HUES48 (cell line): ENCODE results near the gene PRICKLE2.

Experiments used
- H3K27ac ChIP-seq: one replicate; pipeline ENCODE4 v1.7.0; 2013; ENCODE audit warnings: low read depth, low read length, inconsistent platforms
- H3K27me3 ChIP-seq: 2 replicates; pipeline ENCODE4 v1.6.1; 2013; ENCODE audit warnings: mild to moderate bottlenecking, low read length; ENCODE audit not compliant: control insufficient read depth, insufficient read depth
- H3K36me3 ChIP-seq: 2 replicates; pipeline ENCODE4 v1.6.1; 2013; ENCODE audit warnings: low read length; ENCODE audit not compliant: control insufficient read depth, insufficient read depth
- H3K4me1 ChIP-seq: 2 replicates; pipeline ENCODE4 v1.6.1; 2013; ENCODE audit warnings: mild to moderate bottlenecking, low read length; ENCODE audit not compliant: control insufficient read depth, insufficient read depth
- H3K4me3 ChIP-seq: 2 replicates; pipeline ENCODE4 v1.5.1; 2013; ENCODE audit warnings: mild to moderate bottlenecking, low read depth, low read length
- H3K9ac ChIP-seq: 2 replicates; pipeline ENCODE4 v1.6.1; 2013; ENCODE audit warnings: mild to moderate bottlenecking, low read depth, low read length, moderate library complexity
- H3K9me3 ChIP-seq: 2 replicates; pipeline ENCODE4 v1.6.1; 2013; ENCODE audit warnings: low read length; ENCODE audit not compliant: control insufficient read depth, insufficient read depth

PRICKLE2 gene

DNA sequence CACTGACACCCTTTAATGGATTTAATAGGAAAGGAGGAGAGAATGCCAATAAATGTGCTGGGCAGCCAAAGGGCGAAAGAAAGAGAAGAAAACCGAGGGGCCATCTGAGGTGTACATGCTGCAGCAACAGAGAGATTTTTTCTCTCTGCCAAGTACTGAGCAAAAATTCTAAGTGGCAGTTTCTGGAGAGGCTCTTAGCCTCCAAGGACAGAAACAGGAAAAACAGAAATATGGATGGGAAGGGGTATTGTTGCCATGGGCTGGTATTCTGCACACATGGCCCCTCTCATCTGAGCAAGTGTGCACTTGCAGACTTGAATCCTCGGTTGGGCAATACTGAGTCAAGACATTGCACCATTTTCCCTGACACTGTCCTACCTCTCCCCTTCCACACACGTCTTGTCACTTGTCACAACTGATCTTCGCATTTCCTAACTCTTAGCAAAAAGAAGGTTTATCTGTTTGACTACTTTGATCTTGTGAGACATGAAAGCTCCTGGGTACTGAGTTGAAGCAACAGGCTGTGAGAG, 73.9 kb downstream of the PRICKLE2 start:
- Histone ChIP-seq H3K36me3 (0 out of 2 replicates have a peak, but pooled peaks cover 3% of the 10 kb centered on the region), H3K27ac (no peak overlapping the region), H3K27me3 (no peaks in the 10 kb centered on the region), H3K4me3 (no peak overlapping the region), H3K9me3 (no peaks in the 10 kb centered on the region), H3K4me1 (0 out of 2 replicates have a peak, but pooled peaks cover 4% of the 10 kb centered on the region), H3K9ac (no peak overlapping the region)

GRCh38 chr3:64150623-64151207, 74.6 kb downstream of the PRICKLE2 start:
- H3K9ac ChIP-seq, result no peak overlapping the region
- no peaks in the 10 kb centered on the region for H3K9me3 ChIP-seq
- 0 out of 2 replicates have a peak, but pooled peaks cover 4% of the 10 kb centered on the region for H3K4me1 ChIP-seq

GRCh38 chr3:64149886-64150285, 75.4 kb downstream of the PRICKLE2 start:
- Histone ChIP-seq H3K36me3 (peaks cover 3% of the 10 kb centered on the region), H3K9me3 (no peaks in the 10 kb centered on the region), H3K4me1 (0 out of 2 replicates have a peak, but pooled peaks cover 4% of the 10 kb centered on the region), H3K9ac (no peak overlapping the region), H3K27me3 (no peaks in the 10 kb centered on the region), H3K4me3 (no peak overlapping the region), H3K27ac (no peak overlapping the region)

More at GRCh38 chr3:64150623-64151207, 74.6 kb downstream of the PRICKLE2 start:
- Histone ChIP-seq H3K4me3 (no peak overlapping the region), H3K27me3 (no peaks in the 10 kb centered on the region), H3K36me3 (peaks cover 5% of the 10 kb centered on the region), H3K27ac (no peak overlapping the region)

- H3K9ac ChIP-seq, result no peak overlapping the region
- no peak overlapping the region for H3K27ac ChIP-seq
- no peaks in the 10 kb centered on the region for H3K9me3 ChIP-seq
- no peak overlapping the region for H3K4me3 ChIP-seq
- H3K27me3 ChIP-seq, result no peaks in the 10 kb centered on the region
- peaks cover 3% of the 10 kb centered on the region for H3K36me3 ChIP-seq
- H3K4me1 ChIP-seq, result 0 out of 2 replicates have a peak, but pooled peaks cover 4% of the 10 kb centered on the region
These were observed 76.2 kb downstream of the PRICKLE2 start for GRCh38 chr3:64148955-64149653.

DNA sequence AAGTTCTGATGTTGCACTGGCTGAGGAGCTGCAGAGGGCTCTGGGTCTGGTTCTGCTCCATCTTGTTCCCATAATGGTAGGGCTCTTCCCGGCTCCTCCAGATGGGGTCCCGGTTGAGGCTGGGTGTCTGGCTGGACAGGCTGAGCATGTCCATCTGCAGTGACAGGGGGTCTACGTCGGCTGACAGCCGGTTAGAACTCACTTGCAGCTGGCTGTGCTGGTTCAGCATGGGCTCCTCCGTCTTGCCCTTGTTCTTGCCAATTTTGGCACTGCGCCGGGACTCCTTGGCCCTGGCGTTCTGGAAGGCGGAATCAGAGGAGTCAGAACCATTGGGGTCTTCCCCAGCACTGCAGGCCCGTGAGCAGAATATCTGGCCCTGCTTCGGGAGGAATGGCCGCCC, 78.1 kb downstream of the PRICKLE2 start:
- Histone ChIP-seq H3K4me3 (no peak overlapping the region), H3K27ac (no peak overlapping the region), H3K9me3 (no peaks in the 10 kb centered on the region), H3K27me3 (no peaks in the 10 kb centered on the region), H3K9ac (no peak overlapping the region), H3K36me3 (peaks cover 3% of the 10 kb centered on the region), H3K4me1 (0 out of 2 replicates have a peak, but pooled peaks cover 7% of the 10 kb centered on the region)

DNA sequence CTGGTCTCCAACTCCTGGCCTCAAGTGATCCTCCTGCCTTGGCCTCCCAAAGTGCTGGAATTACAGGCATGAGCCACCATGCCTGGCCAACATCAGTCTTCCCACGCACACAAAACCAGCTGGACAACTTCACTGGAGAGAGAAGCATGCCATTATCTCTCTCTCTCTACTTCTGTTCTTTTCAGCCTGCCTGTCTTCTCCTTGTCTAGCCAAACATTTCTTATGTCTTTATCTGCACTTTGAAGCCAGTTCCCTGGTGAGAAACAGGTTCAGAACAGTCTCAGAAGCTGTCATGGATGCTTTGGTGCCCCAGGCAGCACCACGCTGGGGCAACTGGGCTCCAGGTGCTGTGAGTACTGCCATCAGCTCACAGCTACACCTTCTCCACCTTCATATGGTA, 79.8 kb downstream of the PRICKLE2 start:
- Histone ChIP-seq H3K27me3 (no peaks in the 10 kb centered on the region), H3K36me3 (peaks cover 3% of the 10 kb centered on the region), H3K9me3 (no peaks in the 10 kb centered on the region), H3K4me3 (no peak overlapping the region), H3K4me1 (0 out of 2 replicates have a peak, but pooled peaks cover 7% of the 10 kb centered on the region), H3K27ac (no peak overlapping the region), H3K9ac (no peak overlapping the region)

GRCh38 chr3:64144241-64144900, 80.9 kb downstream of the PRICKLE2 start:
- no peak overlapping the region for H3K9ac ChIP-seq
- H3K4me3 ChIP-seq, result no peak overlapping the region
- H3K9me3 ChIP-seq, result no peaks in the 10 kb centered on the region
- no peaks in the 10 kb centered on the region for H3K27me3 ChIP-seq
- H3K36me3 ChIP-seq, result peaks cover 3% of the 10 kb centered on the region
- 0 out of 2 replicates have a peak, but pooled peaks cover 5% of the 10 kb centered on the region for H3K4me1 ChIP-seq
- no peak overlapping the region for H3K27ac ChIP-seq

DNA sequence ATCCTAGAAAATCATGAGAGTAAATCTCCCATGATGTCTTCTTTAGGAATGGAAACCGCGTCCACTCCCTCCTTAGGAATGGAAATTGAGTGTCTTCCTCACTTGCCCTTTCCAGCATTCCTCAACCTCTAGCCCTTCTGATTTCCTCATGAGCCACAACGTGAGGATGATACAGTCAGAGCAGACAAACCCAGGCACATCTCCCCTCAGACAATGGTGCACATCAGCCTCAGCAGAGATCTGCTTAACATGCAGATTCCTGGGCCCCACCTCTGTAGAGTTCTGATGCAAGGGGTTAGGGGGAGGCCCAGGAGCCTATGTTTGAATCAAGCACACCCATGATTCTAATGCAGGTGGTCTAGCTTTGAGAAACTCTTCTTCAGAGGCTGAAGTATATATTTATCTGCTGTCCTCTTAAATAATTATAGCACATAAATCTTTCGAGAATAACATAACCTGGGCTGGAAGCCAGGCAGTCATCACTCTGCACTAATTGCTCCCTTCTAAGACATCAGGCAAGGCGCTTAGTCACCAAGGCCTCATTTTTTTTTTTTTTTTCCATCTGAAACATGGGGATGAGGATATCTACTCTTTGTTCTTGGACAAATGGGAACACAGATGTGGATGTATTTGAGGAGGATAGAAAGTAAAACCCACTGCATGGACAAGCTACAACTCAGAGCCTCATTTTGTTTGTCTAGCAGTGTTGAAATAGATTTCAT, 81.7 kb downstream of the PRICKLE2 start:
- H3K27me3 ChIP-seq, result no peaks in the 10 kb centered on the region
- peaks cover 3% of the 10 kb centered on the region for H3K36me3 ChIP-seq
- 0 out of 2 replicates have a peak, but pooled peaks cover 3% of the 10 kb centered on the region for H3K4me1 ChIP-seq
- no peaks in the 10 kb centered on the region for H3K9me3 ChIP-seq
- H3K9ac ChIP-seq, result no peak overlapping the region
- no peak overlapping the region for H3K4me3 ChIP-seq
- no peak overlapping the region for H3K27ac ChIP-seq

DNA sequence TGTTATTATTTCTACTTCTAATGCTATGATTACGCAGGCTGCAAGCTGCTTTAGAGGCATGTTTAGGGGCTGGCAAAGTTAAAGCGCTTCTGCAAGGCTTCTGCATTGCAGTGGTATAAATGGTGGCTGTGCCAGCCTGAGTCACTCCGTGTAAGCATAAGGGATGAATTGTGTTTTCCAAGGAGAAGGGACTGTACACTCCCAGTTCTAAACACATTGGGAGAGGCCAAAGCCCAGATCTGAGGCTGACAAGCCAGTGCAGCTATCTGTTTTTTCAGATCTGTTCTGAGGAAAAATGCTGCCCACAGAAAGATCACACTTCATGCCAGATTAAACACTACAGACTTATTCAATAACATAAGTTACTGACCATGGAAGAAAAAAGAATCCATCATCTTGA, 83.8 kb downstream of the PRICKLE2 start:
- Histone ChIP-seq H3K9me3 (no peaks in the 10 kb centered on the region), H3K4me3 (no peak overlapping the region), H3K9ac (no peak overlapping the region), H3K27ac (no peak overlapping the region), H3K4me1 (0 out of 2 replicates have a peak, but pooled peaks cover 3% of the 10 kb centered on the region), H3K36me3 (peaks cover 3% of the 10 kb centered on the region), H3K27me3 (no peaks in the 10 kb centered on the region)

GRCh38 chr3:64140651-64141050, 84.6 kb downstream of the PRICKLE2 start:
- Histone ChIP-seq H3K9me3 (no peaks in the 10 kb centered on the region), H3K27me3 (no peaks in the 10 kb centered on the region), H3K9ac (no peak overlapping the region), H3K4me3 (no peak overlapping the region), H3K27ac (no peak overlapping the region), H3K4me1 (0 out of 2 replicates have a peak, but pooled peaks cover 3% of the 10 kb centered on the region), H3K36me3 (no peaks in the 10 kb centered on the region)
